SH-SY5Y (cell line): ENCODE measurements around the gene ESPN.

Experiments used
- GATA2 ChIP-seq: IDR thresholded peaks from 2 replicates; pipeline ENCODE4 v1.6.1; 2011; ENCODE audit warnings: mild to moderate bottlenecking, low read depth, low read length
- GATA3 ChIP-seq: IDR thresholded peaks from 2 replicates; pipeline ENCODE4 v1.6.1; 2011; ENCODE audit warnings: low read depth, mild to moderate bottlenecking, low read length, moderate library complexity

- TF ChIP-seq GATA2 (no peak), GATA3 (no peak)
These were observed 38.5 kb downstream of the ESPN start for GRCh38 chr1:6463120-6463412.
